H9 (cell line): ENCODE measurements around the gene ZSWIM5. TPM values are rescaled to one million over a fixed set of nuclear protein-coding genes. Genes with fewer than 3 reads are reported as not detected.

Experiments
- DNase-seq: peaks from one replicate; pipeline ENCODE4 v3.0.0-alpha.2; 2017
- H2AFZ ChIP-seq: one replicate; pipeline ENCODE4 v1.6.1; 2013; ENCODE audit warnings: mild to moderate bottlenecking, low read length, control low read depth, moderate library complexity
- H2AK5ac ChIP-seq: 2 replicates; pipeline ENCODE4 v1.6.1; 2013; ENCODE audit warnings: low read length, control low read depth, mixed read lengths; ENCODE audit not compliant: insufficient read length
- H2BK120ac ChIP-seq: one replicate; pipeline ENCODE4 v1.6.1; 2013; ENCODE audit warnings: low read depth, mild to moderate bottlenecking, low read length, control low read depth, inconsistent platforms; ENCODE audit not compliant: poor library complexity, severe bottlenecking
- H2BK12ac ChIP-seq: 2 replicates; pipeline ENCODE4 v1.6.1; 2013; ENCODE audit warnings: low read length, control low read depth, mixed read lengths, low read depth; ENCODE audit not compliant: insufficient read length
- H2BK15ac ChIP-seq: 2 replicates; pipeline ENCODE4 v1.6.1; 2013; ENCODE audit warnings: low read depth, low read length, control low read depth
- H2BK20ac ChIP-seq: one replicate; pipeline ENCODE4 v1.6.1; 2013; ENCODE audit warnings: low read depth, mild to moderate bottlenecking, low read length, control low read depth, inconsistent platforms; ENCODE audit not compliant: poor library complexity, severe bottlenecking
- H2BK5ac ChIP-seq: 2 replicates; pipeline ENCODE4 v1.6.1; 2013; ENCODE audit warnings: low read length, control low read depth, mixed read lengths; ENCODE audit not compliant: insufficient read length
- H3K14ac ChIP-seq: 2 replicates; pipeline ENCODE4 v1.6.1; 2013; ENCODE audit warnings: low read length, control low read depth; ENCODE audit not compliant: insufficient read depth
- H3K18ac ChIP-seq: 2 replicates; pipeline ENCODE4 v1.6.1; 2013; ENCODE audit warnings: low read depth, mild to moderate bottlenecking, mixed read lengths, low read length, control low read depth; ENCODE audit not compliant: insufficient read length
- H3K23ac ChIP-seq: 2 replicates; pipeline ENCODE4 v1.6.1; 2013; ENCODE audit warnings: low read length, control low read depth, mixed read lengths, low read depth; ENCODE audit not compliant: insufficient read length
- H3K23me2 ChIP-seq: 2 replicates; pipeline ENCODE4 v1.6.1; 2013; ENCODE audit warnings: low read depth, mild to moderate bottlenecking, mixed read lengths, low read length, control low read depth; ENCODE audit not compliant: insufficient read length, poor library complexity, severe bottlenecking
- H3K27ac ChIP-seq: 2 replicates; pipeline ENCODE4 v1.5.1; 2013; ENCODE audit warnings: low read length, control low read depth, mixed read lengths, low read depth; ENCODE audit not compliant: insufficient read length
- H3K27me3 ChIP-seq: 2 replicates; pipeline ENCODE4 v1.6.1; 2013; ENCODE audit warnings: low read length, control low read depth, inconsistent platforms; ENCODE audit not compliant: insufficient read depth
- H3K4ac ChIP-seq: 2 replicates; pipeline ENCODE4 v1.6.1; 2013; ENCODE audit warnings: low read depth, mild to moderate bottlenecking, control low read depth, inconsistent platforms, low read length, moderate library complexity
- H3K4me1 ChIP-seq: 2 replicates; pipeline ENCODE4 v1.6.1; 2013; ENCODE audit warnings: low read length, control low read depth, inconsistent platforms; ENCODE audit not compliant: insufficient read depth
- H3K4me2 ChIP-seq: 2 replicates; pipeline ENCODE4 v1.6.1; 2013; ENCODE audit warnings: low read length, control low read depth, mixed read lengths; ENCODE audit not compliant: insufficient read length, insufficient read depth
- H3K56ac ChIP-seq: 2 replicates; pipeline ENCODE4 v1.6.1; 2013; ENCODE audit warnings: low read depth, mild to moderate bottlenecking, mixed read lengths, low read length, control low read depth; ENCODE audit not compliant: insufficient read length
- H3K79me1 ChIP-seq: 2 replicates; pipeline ENCODE4 v1.6.1; 2013; ENCODE audit warnings: low read depth, mild to moderate bottlenecking, moderate library complexity, low read length, control low read depth, inconsistent platforms; ENCODE audit not compliant: insufficient read depth, poor library complexity, severe bottlenecking
- H3K79me2 ChIP-seq: 2 replicates; pipeline ENCODE4 v1.6.1; 2013; ENCODE audit warnings: low read length, control low read depth, inconsistent platforms; ENCODE audit not compliant: insufficient read depth
- H3K9ac ChIP-seq: 2 replicates; pipeline ENCODE4 v1.6.1; 2013; ENCODE audit warnings: low read length, control low read depth, mixed read lengths; ENCODE audit not compliant: insufficient read length; ENCODE audit errors: extremely low read depth
- H3K9me3 ChIP-seq: one replicate; pipeline ENCODE4 v1.6.1; 2013; ENCODE audit warnings: low read depth, low read length, inconsistent platforms; ENCODE audit not compliant: control insufficient read depth
- H3T11ph ChIP-seq: one replicate; pipeline ENCODE4 v1.6.1; 2013; ENCODE audit warnings: mild to moderate bottlenecking, low read length, control low read depth, inconsistent platforms
- H4K20me1 ChIP-seq: one replicate; pipeline ENCODE4 v1.6.1; 2013; ENCODE audit not compliant: control insufficient read depth, insufficient read length, insufficient read depth
- H4K5ac ChIP-seq: 2 replicates; pipeline ENCODE4 v1.6.1; 2013; ENCODE audit warnings: low read depth, mild to moderate bottlenecking, mixed read lengths, low read length, control low read depth; ENCODE audit not compliant: insufficient read length
- H4K8ac ChIP-seq: replicated peaks from 2 replicates; pipeline ENCODE4 v1.6.1; 2013; ENCODE audit warnings: low read length, control low read depth, mixed read lengths, low read depth; ENCODE audit not compliant: insufficient read length
- H4K91ac ChIP-seq: 2 replicates; pipeline ENCODE4 v1.6.1; 2013; ENCODE audit warnings: low read depth, mild to moderate bottlenecking, moderate library complexity, mixed read lengths, low read length, control low read depth; ENCODE audit not compliant: insufficient read length
- H3K27ac Mint-ChIP-seq, 3 experiments: 2 replicates in 2 of 3; 3 replicates in 1 of 3; pipeline ENCODE4 v1.8.0; 2020 to 2021; ENCODE audit warnings: mixed read lengths in 3 of 3, mild to moderate bottlenecking in 1 of 3, moderate library complexity in 1 of 3
- H3K27me3 Mint-ChIP-seq: 2 replicates; pipeline ENCODE4 v1.8.0; 2021; ENCODE audit warnings: low read depth, mild to moderate bottlenecking, moderate library complexity, mixed read lengths
- H3K36me3 Mint-ChIP-seq, 3 experiments: 2 replicates in 2 of 3; 3 replicates in 1 of 3; pipeline ENCODE4 v1.8.0; 2020 to 2021; ENCODE audit warnings: low read depth in 3 of 3, mixed read lengths in 3 of 3; ENCODE audit not compliant: insufficient read depth in 1 of 3
- H3K4me1 Mint-ChIP-seq, 2 experiments: 2 replicates each; pipeline ENCODE4 v1.8.0; 2020; ENCODE audit warnings: mixed read lengths in 2 of 2
- H3K4me3 Mint-ChIP-seq, 2 experiments: 2 replicates in 1 of 2; 3 replicates in 1 of 2; pipeline ENCODE4 v1.8.0; 2020 to 2021; ENCODE audit warnings: mild to moderate bottlenecking in 2 of 2, mixed read lengths in 2 of 2, moderate library complexity in 1 of 2
- H3K9me3 Mint-ChIP-seq, 2 experiments: 2 replicates in 1 of 2; 3 replicates in 1 of 2; pipeline ENCODE4 v1.8.0; 2020; ENCODE audit warnings: mild to moderate bottlenecking in 2 of 2, mixed read lengths in 2 of 2, moderate library complexity in 1 of 2
- WGBS: extraction: QIAGEN DNeasy Blood & Tissue Kit; methylation state at CpG from one replicate; pipeline ENCODE4 v1.1.7; 2013; ENCODE audit warnings: missing lambda C conversion rate, low lambda C conversion rate, mixed read lengths; ENCODE audit not compliant: insufficient read length; ENCODE audit errors: extremely low coverage; 5-methylcytosine and 5-hydroxymethylcytosine counted together
- total RNA-seq: library from RNA; stranded (reverse); gene quantifications from 2 replicates; pipeline ENCODE4 v1.2.1, GENCODE V29; 2021
- TF ChIP-seq, protein P1 (sequence below): fragments of 200-600 bp; sonication (generic); conservative IDR thresholded peaks from 3 replicates; pipeline ENCODE4 v1.8.0; 2021; ENCODE audit warnings: antibody characterized with exemption, mild to moderate bottlenecking

Gene ZSWIM5
- total RNA-seq, 1 experiment from 2014 or later = 3.5 TPM

DNA sequence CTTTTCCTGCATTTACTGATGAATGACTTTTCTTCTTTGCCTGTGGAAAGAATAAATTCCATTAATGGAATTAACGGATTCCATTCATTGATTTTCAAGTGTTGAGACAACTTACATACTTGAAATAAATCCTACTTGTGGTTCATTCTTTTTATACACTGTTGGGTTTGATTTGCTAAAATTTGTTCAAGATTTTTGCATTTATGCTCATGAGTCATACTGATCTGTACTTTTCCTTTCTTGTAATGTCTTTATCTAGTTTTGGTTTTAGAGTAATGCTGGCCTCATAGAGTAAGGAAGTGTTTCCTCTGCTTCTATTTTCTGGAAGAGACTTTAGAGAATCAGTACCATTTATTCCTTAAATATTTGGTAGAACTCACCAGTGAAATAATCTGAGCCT is 180.0 kb downstream of the ZSWIM5 start:
- H2AK5ac ChIP-seq = no peak overlapping the region
- H3K9ac ChIP-seq = no peak overlapping the region
- H4K8ac ChIP-seq = no peak overlapping the region
- no peaks in the 10 kb centered on the region for H3K36me3 Mint-ChIP-seq
- no peak overlapping the region for H3K4me2 ChIP-seq
- H2BK12ac ChIP-seq = no peak overlapping the region
- H3K56ac ChIP-seq = no peak overlapping the region
- H3K4me1 ChIP-seq = no peaks in the 10 kb centered on the region
- no peaks in the 10 kb centered on the region for H3K9me3 ChIP-seq
- no peak overlapping the region for H4K91ac ChIP-seq
- peaks cover 0 to 2% of the 10 kb centered on the region in 2 experiments; a peak in 1 of 5 replicates for H3K9me3 Mint-ChIP-seq
- TF ChIP-seq, protein P1, sequence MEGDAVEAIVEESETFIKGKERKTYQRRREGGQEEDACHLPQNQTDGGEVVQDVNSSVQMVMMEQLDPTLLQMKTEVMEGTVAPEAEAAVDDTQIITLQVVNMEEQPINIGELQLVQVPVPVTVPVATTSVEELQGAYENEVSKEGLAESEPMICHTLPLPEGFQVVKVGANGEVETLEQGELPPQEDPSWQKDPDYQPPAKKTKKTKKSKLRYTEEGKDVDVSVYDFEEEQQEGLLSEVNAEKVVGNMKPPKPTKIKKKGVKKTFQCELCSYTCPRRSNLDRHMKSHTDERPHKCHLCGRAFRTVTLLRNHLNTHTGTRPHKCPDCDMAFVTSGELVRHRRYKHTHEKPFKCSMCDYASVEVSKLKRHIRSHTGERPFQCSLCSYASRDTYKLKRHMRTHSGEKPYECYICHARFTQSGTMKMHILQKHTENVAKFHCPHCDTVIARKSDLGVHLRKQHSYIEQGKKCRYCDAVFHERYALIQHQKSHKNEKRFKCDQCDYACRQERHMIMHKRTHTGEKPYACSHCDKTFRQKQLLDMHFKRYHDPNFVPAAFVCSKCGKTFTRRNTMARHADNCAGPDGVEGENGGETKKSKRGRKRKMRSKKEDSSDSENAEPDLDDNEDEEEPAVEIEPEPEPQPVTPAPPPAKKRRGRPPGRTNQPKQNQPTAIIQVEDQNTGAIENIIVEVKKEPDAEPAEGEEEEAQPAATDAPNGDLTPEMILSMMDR = no peak
- no peaks in the 10 kb centered on the region for H4K20me1 ChIP-seq
- no peak overlapping the region for H2BK120ac ChIP-seq
- H2AFZ ChIP-seq = no peak overlapping the region
- H3K27me3 ChIP-seq = no peaks in the 10 kb centered on the region
- no peak overlapping the region for H2BK5ac ChIP-seq
- no peak for DNase-seq
- H3K27me3 Mint-ChIP-seq = no peaks in the 10 kb centered on the region
- no peaks in the 10 kb centered on the region for H3K79me2 ChIP-seq
- no peak overlapping the region for H2BK15ac ChIP-seq
- H3K14ac ChIP-seq = no peak overlapping the region
- no peaks in the 10 kb centered on the region for H3K4me1 Mint-ChIP-seq
- no peak overlapping the region for H3K27ac Mint-ChIP-seq
- no peak overlapping the region for H3K27ac ChIP-seq
- H4K5ac ChIP-seq = no peak overlapping the region
- H3K4ac ChIP-seq = no peak overlapping the region
- H3K4me3 Mint-ChIP-seq = no peak overlapping the region
- no peak overlapping the region for H3K18ac ChIP-seq
- H3K79me1 ChIP-seq = no peaks in the 10 kb centered on the region
- WGBS = no CpG with 5 or more reads among the region's 1 CpG
- no peak overlapping the region for H3K23ac ChIP-seq
- H2BK20ac ChIP-seq = no peak overlapping the region
- H3T11ph ChIP-seq = no peak overlapping the region
- no peaks in the 10 kb centered on the region for H3K23me2 ChIP-seq
